H1 (cell line): ENCODE data around the gene CFAP97D1. TPM values are rescaled to one million over a fixed set of nuclear protein-coding genes. Genes with fewer than 3 reads are reported as not detected.

Experiments used
- ASH2L ChIP-seq: fragments of 200-600, 300-600 bp; sonication (generic); IDR thresholded peaks from one replicate; pipeline ENCODE4 v1.7.1; 2017; ENCODE audit warnings: low read length
- ATF2 ChIP-seq: IDR thresholded peaks from 2 replicates; pipeline ENCODE4 v1.6.1; 2012; ENCODE audit warnings: low read length, inconsistent platforms
- ATF3 ChIP-seq: IDR thresholded peaks from 2 replicates; pipeline ENCODE4 v1.6.1; 2011; ENCODE audit warnings: low read depth, mild to moderate bottlenecking, low read length; ENCODE audit not compliant: insufficient read depth
- BCL11A ChIP-seq, 2 experiments: IDR thresholded peaks; one replicate each; pipeline ENCODE4 v1.6.1; 2011; ENCODE audit warnings: low read depth in 2 of 2, low read length in 2 of 2, mild to moderate bottlenecking in 2 of 2
- CEBPB ChIP-seq: IDR thresholded peaks from 2 replicates; pipeline ENCODE4 v1.6.1; 2012; ENCODE audit warnings: low read depth, low read length
- CHD1 ChIP-seq: IDR thresholded peaks from 2 replicates; pipeline ENCODE4 v1.6.1; 2012; ENCODE audit warnings: low read depth, low read length, improper control_type of control experiment
- CTBP2 ChIP-seq: IDR thresholded peaks from 2 replicates; pipeline ENCODE4 v1.7.0; 2011; ENCODE audit warnings: borderline replicate concordance, mild to moderate bottlenecking, moderate library complexity, mixed read lengths, low read length; ENCODE audit not compliant: insufficient read depth, insufficient read length
- CTCF ChIP-seq, 3 experiments: IDR thresholded peaks; 1 replicate in 2 of 3; 2 replicates in 1 of 3; pipeline versions ENCODE4 v1.5.1 to v1.6.1; 2011; ENCODE audit warnings: low read length in 3 of 3, mild to moderate bottlenecking in 3 of 3, inconsistent platforms in 2 of 3, low read depth in 1 of 3, moderate library complexity in 1 of 3; ENCODE audit not compliant: insufficient read depth in 1 of 3; ENCODE audit errors: control extremely low read depth in 1 of 3
- GABPA ChIP-seq: IDR thresholded peaks from 2 replicates; pipeline ENCODE4 v1.6.1; 2011; ENCODE audit warnings: mild to moderate bottlenecking, low read length, moderate library complexity, borderline replicate concordance; ENCODE audit not compliant: insufficient read depth
- HDAC6 ChIP-seq: IDR thresholded peaks from one replicate; pipeline ENCODE4 v1.7.1; 2012; ENCODE audit warnings: low read depth, mild to moderate bottlenecking, inconsistent platforms, low read length, moderate library complexity
- KDM4A ChIP-seq: IDR thresholded peaks from one replicate; pipeline ENCODE4 v1.7.1; 2012; ENCODE audit warnings: low read depth, mild to moderate bottlenecking, moderate library complexity, low read length, inconsistent platforms; ENCODE audit not compliant: severe bottlenecking
- KDM5A ChIP-seq: fragments of 200-600 bp; IDR thresholded peaks from 2 replicates; pipeline ENCODE4 v1.7.1; 2012; ENCODE audit warnings: mild to moderate bottlenecking, low read length, inconsistent platforms, mixed read lengths
- POLR2AphosphoS5 ChIP-seq: IDR thresholded peaks from 2 replicates; pipeline ENCODE4 v1.6.1; 2011; ENCODE audit warnings: low read depth, low read length
- RAD21 ChIP-seq, 2 experiments: IDR thresholded peaks in 1 of 2; conservative IDR thresholded peaks in 1 of 2; 2 replicates each; pipeline ENCODE4 v1.6.1; 2011; ENCODE audit warnings: low read depth in 2 of 2, low read length in 2 of 2, improper control_type of control experiment in 1 of 2, inconsistent platforms in 1 of 2, mild to moderate bottlenecking in 1 of 2, moderate library complexity in 1 of 2
- RXRA ChIP-seq: IDR thresholded peaks from 2 replicates; pipeline ENCODE4 v1.6.1; 2011; ENCODE audit warnings: low read depth, mild to moderate bottlenecking, low read length, moderate library complexity; ENCODE audit not compliant: insufficient read depth
- SP2 ChIP-seq: IDR thresholded peaks from 2 replicates; pipeline ENCODE4 v1.6.1; 2012; ENCODE audit warnings: mild to moderate bottlenecking, low read length, inconsistent platforms
- TAF7 ChIP-seq: optimal IDR thresholded peaks from 2 replicates; pipeline ENCODE3; 2011; ENCODE audit warnings: low read depth, mild to moderate bottlenecking, inconsistent platforms, low read length, moderate library complexity, borderline replicate concordance
- TCF12 ChIP-seq: IDR thresholded peaks from 2 replicates; pipeline ENCODE4 v1.6.1; 2011; ENCODE audit warnings: low read depth, mild to moderate bottlenecking, low read length
- YY1 ChIP-seq: IDR thresholded peaks from 2 replicates; pipeline ENCODE4 v1.6.1; 2011; ENCODE audit warnings: low read depth, mild to moderate bottlenecking, low read length
- polyA plus RNA-seq, 7 experiments: library from polyadenylated mRNA; depleted of rRNA in 3 of 7; stranded (reverse) in 5 of 7; unstranded in 2 of 7; fragments of >200 nt in 5 of 7; fragments of 200-250 nt in 2 of 7; gene quantifications; 1 replicate in 5 of 7; 2 replicates in 1 of 7; 4 replicates in 1 of 7; pipeline versions ENCODE4 v1.2.1 to v1.2.3, GENCODE V29; 2011 to 2013; ENCODE audit warnings: missing spikeins in 2 of 7, mixed read lengths in 2 of 7
- total RNA-seq: library from RNA; stranded (reverse); fragmentation: NEBNext Ultra II Directional; extraction: Animal tissue kit (Norgen Biotek cat#: 25700); gene quantifications from 2 replicates; pipeline ENCODE4 v1.2.1, GENCODE V29; 2021

Gene CFAP97D1
- total and polyA plus RNA-seq, 2 of the 8 experiments (the other 6 are each of a cell fraction or from before 2014, with no cell fraction given): 0.02 to 0.07 TPM

GRCh38 chr17:43778337-43779144, 1.7 kb upstream of the CFAP97D1 start, which contains the start of gene DUSP3 (continued):
- TF ChIP-seq GABPA (no peak), KDM5A (no peak), CTCF (IDR thresholded peaks at IDR 0.05; ENCODE audit: control extremely low read depth in 1 of 3, insufficient read depth in 1 of 3, low read depth in 1 of 3, low read length in 3 of 3) (no peak), CTBP2 (no peak), RAD21 (IDR thresholded peaks at IDR 0.05 in 1 of 2, conservative IDR thresholded peaks at IDR 0.05 in 1 of 2; ENCODE audit: low read depth in 2 of 2, low read length in 2 of 2) (no peak), YY1 (peak; percentile 59; the same call in 1 of the 2 replicates), TAF7 (peak; percentile 54), ATF2 (peak; percentile 94), RXRA (no peak), POLR2AphosphoS5 (peak; percentile 84), CHD1 (no peak), BCL11A (IDR thresholded peaks at IDR 0.05; ENCODE audit: low read depth in 2 of 2, low read length in 2 of 2) (no peak), HDAC6 (no peak), ASH2L (peak; percentile 36), ATF3 (peak; percentile 65), TCF12 (no peak), KDM4A (peak; percentile 38), SP2 (no peak), CEBPB (no peak)
